ENCODE results near the gene TEKTIP1. TPM values are rescaled to one million over a fixed set of nuclear protein-coding genes. Genes with fewer than 3 reads are reported as not detected.

TEKTIP1 gene
- total and polyA plus RNA-seq, 9 of the 15 experiments (the other 6 are each of a cell fraction or from before 2014, with no cell fraction given): 0.66 TPM; not detected in 8

DNA sequence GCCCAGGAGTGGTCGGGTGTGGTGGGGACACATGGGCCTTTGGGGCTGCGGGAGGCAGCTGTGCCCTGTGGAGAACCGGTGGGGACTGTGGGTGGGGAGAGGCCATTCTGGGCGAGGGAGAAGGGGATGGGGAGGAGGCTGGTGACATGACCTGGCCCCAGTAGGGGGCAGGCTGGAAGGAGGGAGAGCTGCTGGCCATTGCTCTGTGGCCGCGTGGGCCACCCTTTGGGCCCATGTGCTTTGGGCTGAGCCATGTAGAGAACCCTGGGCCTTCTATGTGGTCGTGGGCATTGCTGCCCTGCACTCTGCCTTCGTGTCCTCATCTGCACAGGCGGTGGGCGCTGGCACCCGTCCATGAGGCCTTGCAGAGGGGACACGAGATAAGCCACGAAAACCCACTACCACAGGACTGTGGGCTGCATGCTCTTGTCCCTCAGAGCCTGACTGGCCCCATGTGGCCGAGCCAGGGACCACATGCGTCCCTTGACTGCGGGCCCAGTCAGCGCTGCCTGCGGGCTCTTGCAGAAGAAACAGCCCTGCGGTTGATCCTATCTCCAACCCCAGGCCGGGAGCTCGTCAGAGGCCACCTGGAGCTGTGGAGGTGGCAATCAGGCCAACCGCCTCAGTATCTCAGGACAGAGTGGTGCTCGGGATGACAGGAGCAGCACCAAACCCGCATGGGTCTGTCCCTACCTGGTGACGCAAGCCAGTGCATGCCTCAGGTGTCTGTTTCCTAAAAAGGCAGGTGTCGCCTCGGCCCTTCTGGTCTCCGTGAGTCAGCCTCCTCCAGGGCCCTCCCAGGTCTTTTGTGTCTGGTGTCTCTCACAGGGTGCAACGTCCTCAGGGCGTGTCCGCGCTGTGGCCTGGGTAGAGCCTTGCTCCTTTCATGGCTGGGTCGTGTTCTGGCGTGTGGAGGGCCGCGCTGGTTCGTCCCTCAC is 18.5 kb upstream of the TEKTIP1 start (continued):
- TF ChIP-seq, protein P1, sequence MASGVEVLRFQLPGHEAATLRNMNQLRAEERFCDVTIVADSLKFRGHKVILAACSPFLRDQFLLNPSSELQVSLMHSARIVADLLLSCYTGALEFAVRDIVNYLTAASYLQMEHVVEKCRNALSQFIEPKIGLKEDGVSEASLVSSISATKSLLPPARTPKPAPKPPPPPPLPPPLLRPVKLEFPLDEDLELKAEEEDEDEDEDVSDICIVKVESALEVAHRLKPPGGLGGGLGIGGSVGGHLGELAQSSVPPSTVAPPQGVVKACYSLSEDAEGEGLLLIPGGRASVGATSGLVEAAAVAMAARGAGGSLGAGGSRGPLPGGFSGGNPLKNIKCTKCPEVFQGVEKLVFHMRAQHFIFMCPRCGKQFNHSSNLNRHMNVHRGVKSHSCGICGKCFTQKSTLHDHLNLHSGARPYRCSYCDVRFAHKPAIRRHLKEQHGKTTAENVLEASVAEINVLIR (CRISPR knock-in tag; IDR thresholded peaks at IDR 0.05): no peak; the same call in 1 of the 2 replicates
- TF ChIP-seq DNMT1 (IDR thresholded peaks at IDR 0.05) (no peak), FOXK1 (CRISPR knock-in tag; IDR thresholded peaks at IDR 0.05; ENCODE audit: borderline replicate concordance) (peak; percentile 67; the same call in 1 of the 2 replicates), HMGN3 (IDR thresholded peaks at IDR 0.05; ENCODE audit: borderline replicate concordance, extremely low read depth, insufficient read length, low read depth, low read length) (peak; percentile 64), RBFOX2 (IDR thresholded peaks at IDR 0.05; ENCODE audit: low read depth, low read length) (peak; percentile 75), NELFE (IDR thresholded peaks at IDR 0.05; ENCODE audit: insufficient read depth, insufficient read length) (no peak), GTF2A2 (tag; IDR thresholded peaks at IDR 0.05) (no peak), ZNF507 (tag; conservative IDR thresholded peaks at IDR 0.05) (no peak), CREM (IDR thresholded peaks at IDR 0.05; ENCODE audit: low read depth) (peak; percentile 87; the same call in 1 of the 2 replicates), HIVEP1 (CRISPR knock-in tag; IDR thresholded peaks at IDR 0.05) (no peak), KLF6 (CRISPR knock-in tag; IDR thresholded peaks at IDR 0.05; ENCODE audit: borderline replicate concordance) (no peak), MYBL2 (IDR thresholded peaks at IDR 0.05; ENCODE audit: low read depth) (no peak), MYBL2 (CRISPR knock-in tag; IDR thresholded peaks at IDR 0.05; ENCODE audit: borderline replicate concordance) (no peak), SETDB1 (IDR thresholded peaks at IDR 0.05; ENCODE audit: low read length) (no peak), SIN3A (IDR thresholded peaks at IDR 0.05; ENCODE audit: borderline replicate concordance in 2 of 2, control insufficient read depth in 1 of 2, low read depth in 2 of 2, low read length in 2 of 2) (peak in 1 of 2 experiments; percentile 33; a peak in 1 of 4 replicates)
- TF ChIP-seq, protein P2, sequence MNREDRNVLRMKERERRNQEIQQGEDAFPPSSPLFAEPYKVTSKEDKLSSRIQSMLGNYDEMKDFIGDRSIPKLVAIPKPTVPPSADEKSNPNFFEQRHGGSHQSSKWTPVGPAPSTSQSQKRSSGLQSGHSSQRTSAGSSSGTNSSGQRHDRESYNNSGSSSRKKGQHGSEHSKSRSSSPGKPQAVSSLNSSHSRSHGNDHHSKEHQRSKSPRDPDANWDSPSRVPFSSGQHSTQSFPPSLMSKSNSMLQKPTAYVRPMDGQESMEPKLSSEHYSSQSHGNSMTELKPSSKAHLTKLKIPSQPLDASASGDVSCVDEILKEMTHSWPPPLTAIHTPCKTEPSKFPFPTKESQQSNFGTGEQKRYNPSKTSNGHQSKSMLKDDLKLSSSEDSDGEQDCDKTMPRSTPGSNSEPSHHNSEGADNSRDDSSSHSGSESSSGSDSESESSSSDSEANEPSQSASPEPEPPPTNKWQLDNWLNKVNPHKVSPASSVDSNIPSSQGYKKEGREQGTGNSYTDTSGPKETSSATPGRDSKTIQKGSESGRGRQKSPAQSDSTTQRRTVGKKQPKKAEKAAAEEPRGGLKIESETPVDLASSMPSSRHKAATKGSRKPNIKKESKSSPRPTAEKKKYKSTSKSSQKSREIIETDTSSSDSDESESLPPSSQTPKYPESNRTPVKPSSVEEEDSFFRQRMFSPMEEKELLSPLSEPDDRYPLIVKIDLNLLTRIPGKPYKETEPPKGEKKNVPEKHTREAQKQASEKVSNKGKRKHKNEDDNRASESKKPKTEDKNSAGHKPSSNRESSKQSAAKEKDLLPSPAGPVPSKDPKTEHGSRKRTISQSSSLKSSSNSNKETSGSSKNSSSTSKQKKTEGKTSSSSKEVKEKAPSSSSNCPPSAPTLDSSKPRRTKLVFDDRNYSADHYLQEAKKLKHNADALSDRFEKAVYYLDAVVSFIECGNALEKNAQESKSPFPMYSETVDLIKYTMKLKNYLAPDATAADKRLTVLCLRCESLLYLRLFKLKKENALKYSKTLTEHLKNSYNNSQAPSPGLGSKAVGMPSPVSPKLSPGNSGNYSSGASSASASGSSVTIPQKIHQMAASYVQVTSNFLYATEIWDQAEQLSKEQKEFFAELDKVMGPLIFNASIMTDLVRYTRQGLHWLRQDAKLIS (CRISPR knock-in tag; IDR thresholded peaks at IDR 0.05): peak; percentile 94
- TF ChIP-seq, protein P3, sequence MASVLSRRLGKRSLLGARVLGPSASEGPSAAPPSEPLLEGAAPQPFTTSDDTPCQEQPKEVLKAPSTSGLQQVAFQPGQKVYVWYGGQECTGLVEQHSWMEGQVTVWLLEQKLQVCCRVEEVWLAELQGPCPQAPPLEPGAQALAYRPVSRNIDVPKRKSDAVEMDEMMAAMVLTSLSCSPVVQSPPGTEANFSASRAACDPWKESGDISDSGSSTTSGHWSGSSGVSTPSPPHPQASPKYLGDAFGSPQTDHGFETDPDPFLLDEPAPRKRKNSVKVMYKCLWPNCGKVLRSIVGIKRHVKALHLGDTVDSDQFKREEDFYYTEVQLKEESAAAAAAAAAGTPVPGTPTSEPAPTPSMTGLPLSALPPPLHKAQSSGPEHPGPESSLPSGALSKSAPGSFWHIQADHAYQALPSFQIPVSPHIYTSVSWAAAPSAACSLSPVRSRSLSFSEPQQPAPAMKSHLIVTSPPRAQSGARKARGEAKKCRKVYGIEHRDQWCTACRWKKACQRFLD (CRISPR knock-in tag; IDR thresholded peaks at IDR 0.05): peak; percentile 94

Measured in K562 (cell line).